HG03103 (cell line): ENCODE measurements around the gene ZDHHC22.

Experiments used
- ATAC-seq: cut with Tn5 transposase; IDR thresholded peaks from one replicate; pipeline ENCODE4 v1.9.1; 2021; ENCODE audit warnings: low read depth; ENCODE audit not compliant: unreplicated experiment

The ZDHHC22 gene

DNA sequence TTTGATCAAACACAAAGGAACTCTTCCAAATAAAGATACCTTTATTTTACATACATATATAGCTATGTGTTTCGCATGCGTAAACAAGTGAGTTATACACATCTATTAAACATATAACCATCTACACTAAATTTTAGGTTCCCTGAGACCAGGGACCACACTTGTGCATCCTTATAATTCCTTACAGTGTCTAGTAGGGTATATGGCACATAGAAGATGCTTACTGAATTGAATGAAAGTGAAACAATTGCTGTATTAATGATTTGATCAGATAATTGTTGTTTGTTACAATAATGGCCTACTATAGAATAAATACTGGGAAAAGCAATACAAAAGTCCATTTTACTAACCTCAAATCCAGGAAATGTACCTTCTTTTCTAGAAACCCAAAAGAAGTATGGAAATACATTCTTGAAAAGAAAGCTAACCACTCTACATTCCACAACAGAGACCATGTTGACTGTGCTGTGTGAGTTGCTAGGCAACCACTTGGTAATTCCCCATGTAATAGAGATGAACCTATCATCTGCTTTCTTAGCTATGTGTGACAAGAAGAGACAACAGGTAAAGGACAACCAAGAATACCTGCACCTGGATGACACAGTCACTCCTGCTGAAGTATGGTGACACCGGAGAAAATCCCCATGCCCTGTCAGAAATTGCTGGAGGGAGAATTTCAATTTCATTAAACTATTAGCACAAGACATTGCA is 55.4 kb downstream of the ZDHHC22 start:
- no peak for ATAC-seq

DNA sequence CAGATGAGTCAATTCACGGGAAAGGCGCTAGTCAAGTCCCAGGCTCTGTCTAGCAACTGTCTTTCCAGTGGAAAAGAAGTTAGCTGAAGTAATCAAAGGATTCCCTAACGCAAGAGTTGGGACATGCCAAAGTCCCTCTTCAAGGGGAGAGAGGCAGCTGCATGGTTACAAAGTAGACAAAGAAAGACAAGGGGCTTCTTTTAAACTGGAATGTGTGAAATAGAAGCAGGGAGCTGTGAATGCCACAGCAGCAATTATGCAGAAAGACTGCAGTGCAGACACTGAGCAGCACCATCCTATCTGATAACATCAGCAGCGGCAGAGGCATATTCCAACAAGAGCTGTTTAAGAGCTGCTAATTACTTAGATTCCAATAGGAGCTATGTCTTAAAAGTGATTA is 56.1 kb downstream of the ZDHHC22 start:
- no peak for ATAC-seq

DNA sequence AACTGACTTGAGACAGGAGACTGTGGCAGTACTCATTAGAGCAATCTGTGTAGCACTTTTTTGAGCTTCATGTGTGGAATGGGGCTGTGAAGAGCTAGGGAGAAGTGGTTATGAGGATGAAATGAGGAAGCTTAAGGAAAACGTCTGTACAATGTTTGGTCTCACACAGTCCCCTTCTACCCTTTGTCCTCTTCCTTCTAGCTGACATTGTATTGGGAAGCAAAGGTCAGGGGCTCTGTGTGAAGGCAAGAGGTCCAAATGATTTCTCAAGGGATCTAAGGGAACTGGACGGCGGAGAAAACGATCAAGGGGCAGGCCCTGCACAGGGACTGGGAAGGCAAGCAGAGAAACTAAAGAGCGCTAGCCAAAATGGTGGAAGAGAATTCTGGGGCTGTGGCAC is 56.6 kb downstream of the ZDHHC22 start:
- no peak for ATAC-seq

DNA sequence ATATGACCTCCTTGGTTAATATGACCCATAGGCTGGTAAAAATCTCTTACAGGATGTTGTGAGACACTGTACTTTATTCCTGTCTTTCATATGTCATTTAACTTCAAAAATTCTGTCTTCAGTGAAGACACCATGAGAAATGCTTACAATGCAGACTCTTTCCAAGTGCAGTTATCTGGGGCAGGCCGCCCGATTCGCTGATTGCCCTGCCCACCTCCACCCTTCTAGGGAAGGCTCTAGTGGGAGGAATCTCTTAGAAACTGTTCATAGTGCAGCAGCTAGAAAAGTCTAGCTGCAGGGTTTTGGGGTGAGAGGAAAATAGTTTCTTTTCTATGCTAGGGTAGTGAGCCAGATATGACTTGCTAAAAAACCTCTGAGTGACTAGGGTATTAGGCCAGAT is 58.5 kb downstream of the ZDHHC22 start:
- no peak for ATAC-seq

DNA sequence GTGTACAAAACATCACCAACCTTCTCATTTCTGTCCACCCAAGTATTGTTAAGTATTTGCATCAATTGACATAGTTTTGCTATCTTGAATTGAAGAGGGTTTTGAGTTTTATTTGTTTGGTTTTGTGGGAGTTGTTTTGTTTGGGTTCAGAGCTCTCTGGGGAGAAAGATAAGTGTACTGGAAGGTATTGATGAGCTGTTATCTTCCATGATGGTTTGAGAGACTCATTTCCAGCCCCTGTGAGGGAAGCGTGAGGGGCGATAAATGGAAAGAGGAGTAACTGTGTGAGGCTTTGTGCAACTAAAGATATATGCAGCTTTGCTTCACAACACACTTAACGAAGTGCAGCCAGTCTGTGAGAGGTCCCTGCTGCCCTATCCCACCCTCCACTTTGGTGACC is 59.2 kb downstream of the ZDHHC22 start:
- ATAC-seq: no peak
